ENCODE measurements around the gene FAM163B. TPM values are rescaled to one million over a fixed set of nuclear protein-coding genes. Genes with fewer than 3 reads are reported as not detected.

FAM163B gene
- total and polyA plus RNA-seq, 8 donors = 0.23 to 2.7 (median 1.7) TPM; not detected in 1

DNA sequence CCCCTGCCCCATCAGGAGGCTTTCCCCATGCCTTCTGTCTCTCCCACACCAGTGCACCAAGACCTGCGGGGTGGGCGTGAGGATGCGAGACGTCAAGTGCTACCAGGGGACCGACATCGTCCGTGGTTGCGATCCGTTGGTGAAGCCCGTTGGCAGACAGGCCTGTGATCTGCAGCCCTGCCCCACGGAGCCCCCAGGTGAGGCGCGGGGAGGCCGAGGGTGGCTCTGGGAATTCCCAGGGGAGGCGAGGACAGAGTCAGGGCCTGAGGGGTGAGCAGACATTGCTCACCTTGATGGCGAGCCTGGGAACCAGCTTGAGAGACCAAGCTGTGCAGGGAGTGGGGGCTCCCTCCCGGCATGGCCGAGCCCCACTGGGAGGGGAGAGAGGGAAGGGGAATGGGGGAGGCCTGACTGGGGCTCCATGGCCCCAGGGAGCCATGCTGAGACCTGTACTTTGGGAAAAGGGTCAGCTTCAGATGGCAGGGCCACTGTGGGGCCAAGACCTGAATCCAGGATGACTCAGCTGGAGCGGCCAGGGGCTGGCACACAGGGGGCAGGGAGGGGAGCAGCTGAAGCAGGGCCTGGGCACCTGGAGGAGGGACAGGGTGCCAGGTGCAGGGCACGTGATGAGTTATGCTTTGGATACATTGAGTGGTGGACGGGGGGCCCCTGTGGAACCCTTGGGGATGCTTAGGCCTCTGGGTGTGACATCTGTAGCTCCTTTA, 35.2 kb downstream of the FAM163B start:
- intact Hi-C loops (cut with DNase I) = no loop called here
- DNase-seq (peak in 1 of 4 donors; percentile 69), ATAC-seq (no peak)
- peaks cover 7 to 12% of the 10 kb centered on the region in 2 donors for H3K4me1 ChIP-seq
- no peak overlapping the region for H3K4me3 ChIP-seq
- H3K27me3 ChIP-seq = peaks cover 0 to 24% of the 10 kb centered on the region in 2 donors
- TF ChIP-seq CTCF (IDR thresholded peaks at IDR 0.05) = no peak
- H3K9me3 ChIP-seq = no peaks in the 10 kb centered on the region
- no peak overlapping the region for H3K27ac ChIP-seq
- no peaks in the 10 kb centered on the region for H3K36me3 ChIP-seq

DNA sequence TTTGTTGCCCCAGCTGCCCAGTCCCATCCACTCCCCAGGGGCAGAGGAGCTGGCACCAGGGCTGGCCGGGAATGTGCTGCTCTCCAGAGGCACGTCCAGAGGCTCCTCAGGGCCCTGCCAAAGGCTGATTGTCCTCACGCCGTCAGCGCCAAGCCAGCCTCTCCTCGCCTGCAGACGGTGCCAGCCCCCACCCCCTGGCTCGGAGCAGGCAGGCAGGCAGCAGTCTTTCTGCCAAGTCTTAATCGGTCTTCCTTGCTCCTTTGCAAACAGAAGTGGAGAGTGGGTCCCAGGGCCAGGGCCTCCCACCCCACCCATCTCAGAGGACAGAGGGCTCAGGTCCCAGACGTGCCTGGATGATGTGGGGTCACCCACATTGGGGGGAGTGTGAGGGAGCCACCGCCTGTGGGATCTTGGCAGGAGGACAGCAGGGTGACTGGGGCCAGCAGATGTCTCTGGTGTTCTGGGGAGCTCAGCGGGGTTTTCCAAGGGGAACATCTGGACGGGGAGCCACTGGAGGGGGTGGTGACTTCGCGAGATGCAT, 36.3 kb downstream of the FAM163B start:
- ATAC-seq (peak; percentile 50), DNase-seq (peak in 1 of 4 donors; percentile 57)
- Histone ChIP-seq H3K4me1 (peaks cover 7 to 12% of the 10 kb centered on the region in 2 donors), H3K27me3 (peaks cover 0 to 14% of the 10 kb centered on the region in 2 donors), H3K36me3 (no peaks in the 10 kb centered on the region), H3K4me3 (no peak overlapping the region), H3K9me3 (no peaks in the 10 kb centered on the region), H3K27ac (no peak overlapping the region)
- intact Hi-C loops (cut with DNase I) = no loop called here
- no peak for TF ChIP-seq CTCF (IDR thresholded peaks at IDR 0.05)

GRCh38 chr9:133571896-133572595, 37.1 kb downstream of the FAM163B start:
- Histone ChIP-seq H3K9me3 (no peaks in the 10 kb centered on the region), H3K27me3 (peaks cover 0 to 5% of the 10 kb centered on the region in 2 donors), H3K4me1 (peaks cover 7 to 12% of the 10 kb centered on the region in 2 donors), H3K36me3 (no peaks in the 10 kb centered on the region), H3K4me3 (no peak overlapping the region), H3K27ac (no peak overlapping the region)
- no peak for TF ChIP-seq CTCF (IDR thresholded peaks at IDR 0.05)
- intact Hi-C loops (cut with DNase I) = no loop called here
- ATAC-seq (no peak), DNase-seq (no peak)

GRCh38 chr9:133571391-133571890, 37.7 kb downstream of the FAM163B start:
- TF ChIP-seq CTCF (IDR thresholded peaks at IDR 0.05) = no peak
- Histone ChIP-seq H3K9me3 (no peaks in the 10 kb centered on the region), H3K27me3 (no peaks in the 10 kb centered on the region), H3K4me1 (peaks cover 7 to 12% of the 10 kb centered on the region in 2 donors), H3K4me3 (no peak overlapping the region), H3K27ac (no peak overlapping the region), H3K36me3 (no peaks in the 10 kb centered on the region)
- no peak for ATAC-seq
- no peak for DNase-seq
- intact Hi-C loops (cut with DNase I) = no loop called here

- intact Hi-C loops (cut with DNase I) = no loop called here
- Histone ChIP-seq H3K27me3 (no peaks in the 10 kb centered on the region), H3K9me3 (no peaks in the 10 kb centered on the region), H3K4me1 (peaks cover 7 to 12% of the 10 kb centered on the region in 2 donors), H3K36me3 (no peaks in the 10 kb centered on the region), H3K27ac (no peak overlapping the region), H3K4me3 (no peak overlapping the region)
- DNase-seq = no peak
- TF ChIP-seq CTCF (IDR thresholded peaks at IDR 0.05) = no peak
- no peak for ATAC-seq
Measured at GRCh38 chr9:133570691-133571080, 38.5 kb downstream of the FAM163B start.

Measured in left lung (tissue), 10 donors.